ENCODE measurements around the gene CLGN.
A peak's percentile ranks its signal among the peaks of the same experiment; 100 is the strongest.
"Not testable (repeated sequence)": the region's sequence is repeated elsewhere in the genome, so short reads cannot be mapped to it uniquely, and the experiment has no call there.

CLGN gene

DNA sequence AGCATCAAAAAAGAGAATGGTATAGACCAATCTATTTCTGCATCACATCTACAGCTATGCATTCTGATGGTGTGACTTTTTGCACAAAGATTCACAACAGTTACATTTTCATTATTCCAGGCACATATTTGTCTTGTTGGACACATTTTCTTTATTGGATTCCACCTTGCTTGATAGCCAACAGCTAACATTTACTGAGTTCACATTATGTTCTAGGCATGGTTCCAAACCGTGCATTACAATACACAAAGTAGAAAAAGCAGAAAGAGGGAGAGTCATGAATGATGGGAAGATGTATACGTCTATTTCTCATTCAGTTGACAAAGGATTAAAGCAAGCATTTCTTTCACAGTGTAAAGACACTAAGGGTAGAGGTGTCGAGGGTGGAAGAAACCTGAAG is 22.9 kb upstream of the CLGN start:
- TF ChIP-seq, protein P1, sequence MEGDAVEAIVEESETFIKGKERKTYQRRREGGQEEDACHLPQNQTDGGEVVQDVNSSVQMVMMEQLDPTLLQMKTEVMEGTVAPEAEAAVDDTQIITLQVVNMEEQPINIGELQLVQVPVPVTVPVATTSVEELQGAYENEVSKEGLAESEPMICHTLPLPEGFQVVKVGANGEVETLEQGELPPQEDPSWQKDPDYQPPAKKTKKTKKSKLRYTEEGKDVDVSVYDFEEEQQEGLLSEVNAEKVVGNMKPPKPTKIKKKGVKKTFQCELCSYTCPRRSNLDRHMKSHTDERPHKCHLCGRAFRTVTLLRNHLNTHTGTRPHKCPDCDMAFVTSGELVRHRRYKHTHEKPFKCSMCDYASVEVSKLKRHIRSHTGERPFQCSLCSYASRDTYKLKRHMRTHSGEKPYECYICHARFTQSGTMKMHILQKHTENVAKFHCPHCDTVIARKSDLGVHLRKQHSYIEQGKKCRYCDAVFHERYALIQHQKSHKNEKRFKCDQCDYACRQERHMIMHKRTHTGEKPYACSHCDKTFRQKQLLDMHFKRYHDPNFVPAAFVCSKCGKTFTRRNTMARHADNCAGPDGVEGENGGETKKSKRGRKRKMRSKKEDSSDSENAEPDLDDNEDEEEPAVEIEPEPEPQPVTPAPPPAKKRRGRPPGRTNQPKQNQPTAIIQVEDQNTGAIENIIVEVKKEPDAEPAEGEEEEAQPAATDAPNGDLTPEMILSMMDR (IDR thresholded peaks at IDR 0.05; ENCODE audit: low read depth, low read length, missing control alignments): no peak
- DNase-seq (ENCODE audit: low read depth): no peak
- H3K4me3 ChIP-seq (ENCODE audit: low read depth, low read length): no peak overlapping the region

DNA sequence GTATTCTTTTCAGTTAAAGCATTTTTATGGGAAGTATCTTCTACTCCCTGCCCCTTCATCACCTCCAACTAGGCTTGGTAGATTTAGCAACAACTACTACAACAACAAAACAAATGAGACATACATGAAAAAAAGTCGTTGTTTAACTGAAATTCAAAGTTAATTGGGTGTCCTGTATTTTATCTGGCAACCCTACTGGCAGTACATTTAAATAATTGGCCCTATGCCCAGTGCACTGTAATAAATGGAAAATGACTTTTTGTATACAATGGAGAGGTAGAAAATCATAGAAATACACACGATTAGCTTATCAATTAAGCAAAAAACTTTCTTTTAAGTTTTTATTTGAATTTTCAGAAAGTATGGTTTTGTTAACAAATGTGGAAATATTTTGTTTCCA is 21.4 kb upstream of the CLGN start:
- DNase-seq (ENCODE audit: low read depth): no peak
- no peak overlapping the region for H3K4me3 ChIP-seq (ENCODE audit: low read depth, low read length)
- TF ChIP-seq, protein P1 (IDR thresholded peaks at IDR 0.05; ENCODE audit: low read depth, low read length, missing control alignments): no peak

DNA sequence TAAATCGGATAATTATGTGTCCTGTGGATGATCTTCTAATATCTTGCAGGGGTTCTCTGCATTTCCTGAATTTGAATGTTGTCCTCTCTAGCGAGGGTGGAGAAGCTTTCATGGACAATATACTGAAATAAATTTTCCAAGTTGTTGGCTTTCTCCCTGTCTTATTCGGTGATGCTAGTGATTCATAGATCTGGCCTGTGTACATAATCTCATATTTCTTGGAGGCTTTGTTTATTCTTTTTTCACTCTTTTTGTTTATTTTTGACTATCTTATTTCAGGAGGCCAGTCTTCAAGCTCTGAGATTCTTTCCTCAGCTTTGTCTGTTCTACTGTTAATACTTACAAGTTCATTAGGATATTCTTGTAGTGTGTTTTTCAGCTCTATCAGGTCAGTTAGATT is 20.7 kb upstream of the CLGN start:
- TF ChIP-seq, protein P1 (IDR thresholded peaks at IDR 0.05; ENCODE audit: low read depth, low read length, missing control alignments): no peak
- no peak for DNase-seq (ENCODE audit: low read depth)
- no peak overlapping the region for H3K4me3 ChIP-seq (ENCODE audit: low read depth, low read length)

DNA sequence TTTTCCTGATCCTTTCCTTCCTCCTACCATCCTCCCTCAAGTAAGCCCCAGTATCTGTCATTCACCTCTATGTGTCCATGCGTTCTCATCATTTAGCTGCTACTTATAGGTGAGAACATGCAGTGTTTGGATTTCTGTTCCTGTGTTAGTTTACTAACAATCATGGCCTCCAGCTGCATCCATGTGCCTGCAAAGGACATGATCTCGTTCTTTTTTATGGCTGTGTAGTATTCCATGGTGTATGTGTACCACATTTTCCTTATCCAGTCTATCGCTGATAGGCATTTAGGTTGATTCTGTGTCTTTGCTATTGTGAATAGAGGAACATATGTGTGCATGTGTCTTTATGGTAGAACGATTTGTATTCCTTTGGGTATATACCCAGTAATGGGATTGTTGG is 16.9 kb upstream of the CLGN start:
- DNase-seq (ENCODE audit: low read depth); H3K4me3 ChIP-seq (ENCODE audit: low read depth, low read length): not testable (repeated sequence)

DNA sequence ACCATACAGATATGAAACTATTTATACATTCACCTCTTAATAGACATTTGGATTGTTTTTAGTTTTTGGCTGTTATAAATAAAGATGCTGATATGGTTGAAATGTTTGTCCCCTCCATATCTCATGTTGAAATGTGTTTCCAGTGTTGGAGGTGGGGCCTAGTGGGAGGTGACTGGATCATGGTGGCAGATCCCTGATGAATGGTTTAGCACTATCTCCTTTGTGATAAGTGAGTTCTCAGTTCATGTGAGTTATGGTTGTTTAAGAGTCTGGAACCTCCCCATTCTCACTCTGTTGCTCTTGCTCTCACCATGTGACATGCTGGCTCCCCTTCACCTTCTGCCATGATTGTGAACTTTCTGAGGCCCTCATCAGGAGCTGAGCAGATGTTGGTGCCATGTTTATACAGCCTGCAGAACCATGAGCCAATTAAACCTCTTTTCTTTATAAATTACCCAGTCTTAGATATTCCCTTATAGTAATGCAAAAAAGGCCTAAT is 12.2 kb upstream of the CLGN start:
- no peak for DNase-seq (ENCODE audit: low read depth)
- H3K4me3 ChIP-seq (ENCODE audit: low read depth, low read length): no peak overlapping the region
- TF ChIP-seq, protein P1 (IDR thresholded peaks at IDR 0.05; ENCODE audit: low read depth, low read length, missing control alignments): no peak

DNA sequence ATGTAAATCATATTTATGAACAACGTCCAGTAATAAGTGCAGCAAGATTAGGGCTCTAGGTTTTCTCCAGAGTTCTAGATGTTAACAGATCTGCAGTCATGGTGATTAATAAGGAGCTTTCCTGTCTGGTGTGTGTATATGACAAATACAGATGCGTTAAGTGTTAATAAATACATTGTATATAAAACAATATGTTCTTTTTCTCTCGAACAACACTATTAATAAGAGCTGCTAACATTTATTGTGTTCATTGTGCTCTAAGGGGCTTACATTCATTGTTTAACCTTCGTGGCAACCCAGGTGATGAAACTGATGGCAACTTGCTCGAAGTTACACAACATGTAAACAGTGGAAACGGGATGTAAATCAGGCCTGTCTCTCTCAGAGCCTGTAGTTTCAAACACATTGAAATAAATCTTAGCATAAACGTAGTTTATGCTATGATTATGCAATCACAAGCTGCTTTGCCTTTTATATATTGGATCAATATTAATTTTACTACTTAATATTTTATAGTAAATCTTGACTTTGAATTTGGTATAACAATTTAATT is 547 bp upstream of the CLGN start:
- no peak for DNase-seq (ENCODE audit: low read depth)
- TF ChIP-seq, protein P1 (IDR thresholded peaks at IDR 0.05; ENCODE audit: low read depth, low read length, missing control alignments): no peak

DNA sequence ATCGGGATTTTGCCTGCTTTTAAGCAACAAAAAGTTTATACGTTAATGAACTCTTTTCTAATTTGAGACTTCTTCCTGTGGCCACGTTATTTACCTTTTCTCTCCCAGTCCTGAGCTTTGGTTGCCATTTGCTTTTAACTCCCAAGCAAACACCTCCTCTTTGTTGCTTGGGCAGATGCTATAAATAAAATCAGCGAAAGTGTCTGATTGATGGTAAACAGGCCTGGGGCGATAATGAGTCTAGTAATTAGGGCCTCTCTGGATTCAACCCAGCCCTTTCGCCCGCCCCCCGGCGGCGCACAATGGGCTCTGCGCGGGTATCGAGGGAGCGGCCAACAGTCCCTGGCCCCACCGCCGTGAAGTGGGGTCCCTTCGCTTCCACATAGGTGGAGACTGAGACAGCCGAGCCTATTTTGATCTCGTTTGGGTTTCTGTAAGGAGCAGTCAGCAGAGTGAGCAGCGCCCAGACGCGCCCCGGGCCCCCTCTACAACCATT is 790 bp downstream of the CLGN start:
- peak overlapping the region; percentile 63 for H3K4me3 ChIP-seq (ENCODE audit: low read depth, low read length)
- TF ChIP-seq, protein P1 (IDR thresholded peaks at IDR 0.05; ENCODE audit: low read depth, low read length, missing control alignments): no peak
- no peak for DNase-seq (ENCODE audit: low read depth)

More for the DNA sequence above, 547 bp upstream of the CLGN start:
- peak overlapping the region; percentile 63; the same call in 1 of the 2 replicates for H3K4me3 ChIP-seq (ENCODE audit: low read depth, low read length)

All from GM12864 (cell line).